Smooth muscle cell (in vitro differentiated cells): Measurements from ENCODE around the gene GNL3. TPM values are rescaled to one million over a fixed set of nuclear protein-coding genes. Genes with fewer than 3 reads are reported as not detected.

Source experiments
- DNase-seq: peaks from one replicate; lab custom pipeline; 2025; ENCODE audit not compliant: unreplicated experiment; lab: John Stamatoyannopoulos, UW
- H2AFZ ChIP-seq: fragments of 200-600 bp; sonication (generic); 2 replicates; pipeline ENCODE4 v1.6.0; 2016; ENCODE audit warnings: antibody characterized with exemption, low read depth, mild to moderate bottlenecking
- H3F3A ChIP-seq: fragments of 200-600 bp; sonication (generic); 2 replicates; pipeline ENCODE4 v1.6.0; 2017; ENCODE audit warnings: antibody characterized with exemption, low read depth
- H3K27ac ChIP-seq: fragments of 200-600 bp; sonication (generic); 2 replicates; pipeline ENCODE4 v1.5.1; 2016; ENCODE audit warnings: low read depth, mild to moderate bottlenecking
- H3K27me3 ChIP-seq: fragments of 200-600 bp; sonication (generic); 2 replicates; pipeline ENCODE4 v1.6.1; 2016; ENCODE audit warnings: low read depth, mild to moderate bottlenecking
- H3K36me3 ChIP-seq: fragments of 200-600 bp; sonication (generic); 2 replicates; pipeline ENCODE4 v1.5.1; 2016; ENCODE audit warnings: low read depth
- H3K4me1 ChIP-seq: fragments of 200-600 bp; sonication (generic); 2 replicates; pipeline ENCODE4 v1.5.1; 2016; ENCODE audit warnings: low read depth
- H3K4me2 ChIP-seq: fragments of 200-600 bp; sonication (generic); 2 replicates; pipeline ENCODE4 v1.6.0; 2016; ENCODE audit warnings: mild to moderate bottlenecking
- H3K4me3 ChIP-seq: fragments of 200-600 bp; sonication (generic); 2 replicates; pipeline ENCODE4 v1.5.1; 2016; ENCODE audit warnings: mild to moderate bottlenecking
- H3K79me2 ChIP-seq: fragments of 200-600 bp; sonication (generic); 2 replicates; pipeline ENCODE4 v1.6.0; 2016; ENCODE audit warnings: low read depth, mild to moderate bottlenecking
- H3K9ac ChIP-seq: fragments of 200-600 bp; sonication (generic); 2 replicates; pipeline ENCODE4 v1.6.0; 2016; ENCODE audit warnings: low read depth
- H3K9me3 ChIP-seq: fragments of 200-600 bp; sonication (generic); replicated peaks from 2 replicates; pipeline ENCODE4 v1.5.1; 2016; ENCODE audit warnings: low read depth
- H4K20me1 ChIP-seq: fragments of 200-600 bp; sonication (generic); 2 replicates; pipeline ENCODE4 v1.6.0; 2016; ENCODE audit warnings: low read depth
- CTCF ChIP-seq: fragments of 200-600 bp; sonication (generic); IDR thresholded peaks from 2 replicates; pipeline ENCODE4 v1.5.1; 2017; ENCODE audit warnings: borderline replicate concordance, mild to moderate bottlenecking, antibody characterized with exemption; ENCODE audit not compliant: insufficient read depth, poor library complexity, severe bottlenecking
- WGBS: methylation state at CpG from one replicate; pipeline ENCODE4 v1.1.7; 2016; ENCODE audit warnings: low lambda C conversion rate; 5-methylcytosine and 5-hydroxymethylcytosine counted together
- polyA plus RNA-seq: library from polyadenylated mRNA; unstranded; fragments of >200 nt; fragmentation: Nextera tagmentation; extraction: Ambion mirVana; gene quantifications from 2 replicates; pipeline ENCODE4 v1.2.1, GENCODE V29; 2016
- total RNA-seq: library from RNA; depleted of rRNA; stranded (reverse); fragments of >200 nt; gene quantifications from 2 replicates; pipeline ENCODE4 v1.2.3, GENCODE V29; 2014

GNL3 gene
- 131 and 146 TPM in 2 replicates for total RNA-seq
- 89.4 and 106 TPM in 2 replicates for polyA plus RNA-seq

GRCh38 chr3:52685709-52686691 is at the start of gene GNL3, which contains the start of gene PBRM1:
GNL3 (plus strand) TSS chr3:52686032; CDS start chr3:52686093, 61 bp downstream.
PBRM1 (minus strand) TSS chr3:52685913.
- peak within 1 kb of the TSS; percentile 99 for H3K4me3 ChIP-seq
- H3K4me1 ChIP-seq = peaks cover 24% of the 10 kb centered on the region
- H3F3A ChIP-seq = peaks cover 24% of the 10 kb centered on the region
- H3K9ac ChIP-seq = peak within 1 kb of the TSS; percentile 94
- H4K20me1 ChIP-seq = peaks cover 17% of the 10 kb centered on the region
- TF ChIP-seq CTCF = no peak
- peak within 1 kb of the TSS; percentile 61 for H2AFZ ChIP-seq
- H3K4me2 ChIP-seq = peak within 1 kb of the TSS; percentile 97
- H3K27me3 ChIP-seq = no peaks in the 10 kb centered on the region
- H3K36me3 ChIP-seq = peaks cover 13% of the 10 kb centered on the region
- peak; percentile 79 for DNase-seq
- no peaks in the 10 kb centered on the region for H3K9me3 ChIP-seq
- H3K27ac ChIP-seq = peak within 1 kb of the TSS; percentile 96
- H3K79me2 ChIP-seq = peaks cover 84% of the 10 kb centered on the region
- WGBS = under 1% methylated on average over 81 of the region's 82 CpGs

- Histone ChIP-seq H3K9me3 (no peaks in the 10 kb centered on the region), H3K27ac (peak overlapping the region; percentile 37), H3K4me1 (no peaks in the 10 kb centered on the region), H2AFZ (no peak overlapping the region), H3K27me3 (no peaks in the 10 kb centered on the region), H3K9ac (no peak overlapping the region), H3K4me3 (no peak overlapping the region), H4K20me1 (peaks cover 64% of the 10 kb centered on the region), H3F3A (peaks cover 9% of the 10 kb centered on the region), H3K79me2 (no peaks in the 10 kb centered on the region), H3K36me3 (peaks cover 29% of the 10 kb centered on the region), H3K4me2 (no peak overlapping the region)
- DNase-seq = no peak
- 28% methylated on average over 4 of the region's 4 CpGs for WGBS
- TF ChIP-seq CTCF = no peak
Observed at GRCh38 chr3:52636673-52637072, 49.2 kb upstream of the GNL3 start.

- WGBS = 96% methylated on average over 6 of the region's 6 CpGs
Observed at GRCh38 chr3:52645549-52645948, 40.3 kb upstream of the GNL3 start.

More at GRCh38 chr3:52645549-52645948, 40.3 kb upstream of the GNL3 start:
- TF ChIP-seq CTCF = no peak
- H3K4me3 ChIP-seq = no peak overlapping the region
- no peak overlapping the region for H3K4me2 ChIP-seq
- no peak overlapping the region for H3K9ac ChIP-seq
- H3K4me1 ChIP-seq = no peaks in the 10 kb centered on the region
- no peak overlapping the region for H2AFZ ChIP-seq
- H3K79me2 ChIP-seq = no peaks in the 10 kb centered on the region
- H4K20me1 ChIP-seq = peaks cover 10% of the 10 kb centered on the region
- no peaks in the 10 kb centered on the region for H3K9me3 ChIP-seq
- H3K36me3 ChIP-seq = peaks cover 44% of the 10 kb centered on the region
- no peak for DNase-seq
- H3K27ac ChIP-seq = no peak overlapping the region
- no peaks in the 10 kb centered on the region for H3F3A ChIP-seq
- no peaks in the 10 kb centered on the region for H3K27me3 ChIP-seq
